NT2/D1 (cell line): ENCODE data around the gene ACKR2.

Source experiments
- DNase-seq: peaks from one replicate; pipeline ENCODE4 v3.0.0-alpha.2; 2011; ENCODE audit warnings: low read depth, low spot score
- H3K27me3 ChIP-seq: 2 replicates; pipeline ENCODE4 v1.6.0; 2011; ENCODE audit warnings: mild to moderate bottlenecking; ENCODE audit not compliant: insufficient read length, insufficient read depth
- H3K36me3 ChIP-seq: 2 replicates; pipeline ENCODE4 v1.6.1; 2011; ENCODE audit warnings: mild to moderate bottlenecking, low read length, mixed read lengths; ENCODE audit not compliant: insufficient read depth, insufficient read length
- H3K4me1 ChIP-seq: 2 replicates; pipeline ENCODE4 v1.5.1; 2011; ENCODE audit not compliant: insufficient read depth, insufficient read length
- H3K4me3 ChIP-seq: 2 replicates; pipeline ENCODE4 v1.5.1; 2011; ENCODE audit warnings: low read depth; ENCODE audit not compliant: insufficient read length
- H3K9ac ChIP-seq: 2 replicates; pipeline ENCODE4 v1.6.0; 2011; ENCODE audit warnings: low read depth; ENCODE audit not compliant: insufficient read length
- H3K9me3 ChIP-seq: 2 replicates; pipeline ENCODE4 v1.5.1; 2011; ENCODE audit warnings: mild to moderate bottlenecking, low read length; ENCODE audit not compliant: insufficient read depth
- SUZ12 ChIP-seq: IDR thresholded peaks from 2 replicates; pipeline ENCODE4 v1.6.1; 2011; ENCODE audit not compliant: insufficient read length, insufficient read depth; ENCODE audit errors: extremely low read depth
- YY1 ChIP-seq: IDR thresholded peaks from 2 replicates; pipeline ENCODE4 v1.6.1; 2011; ENCODE audit not compliant: insufficient read length, insufficient read depth
- ZNF274 ChIP-seq: IDR thresholded peaks from 2 replicates; pipeline ENCODE4 v1.6.1; 2011; ENCODE audit warnings: mild to moderate bottlenecking, low read depth, low read length

The ACKR2 gene

DNA sequence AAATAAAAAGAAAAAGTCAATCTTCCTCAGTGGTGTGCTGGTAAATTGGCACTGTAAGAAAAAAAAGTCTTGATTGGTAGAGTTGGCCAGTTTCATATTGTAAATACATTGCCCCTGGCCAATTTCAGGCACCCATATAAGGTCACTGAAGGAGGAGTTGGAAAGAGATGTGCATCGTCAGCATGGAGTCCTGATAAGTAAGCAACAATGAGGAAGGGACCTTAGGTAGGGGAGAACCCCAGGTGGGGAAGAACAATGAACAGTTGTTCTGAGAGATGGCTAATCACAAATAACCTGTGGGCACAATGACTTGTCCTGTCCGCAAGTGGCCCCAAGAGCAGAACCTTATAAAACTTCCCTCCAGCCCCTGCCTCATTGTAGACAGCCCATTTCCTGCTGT lies 75.1 kb downstream of the ACKR2 start:
- Histone ChIP-seq H3K9me3 (no peaks in the 10 kb centered on the region), H3K9ac (no peak overlapping the region), H3K4me3 (no peak overlapping the region), H3K4me1 (peaks cover 4% of the 10 kb centered on the region), H3K36me3 (no peaks in the 10 kb centered on the region), H3K27me3 (peaks cover 7% of the 10 kb centered on the region)
- TF ChIP-seq YY1, result no peak
- TF ChIP-seq SUZ12, result no peak
- no peak for TF ChIP-seq ZNF274
- no peak for DNase-seq

DNA sequence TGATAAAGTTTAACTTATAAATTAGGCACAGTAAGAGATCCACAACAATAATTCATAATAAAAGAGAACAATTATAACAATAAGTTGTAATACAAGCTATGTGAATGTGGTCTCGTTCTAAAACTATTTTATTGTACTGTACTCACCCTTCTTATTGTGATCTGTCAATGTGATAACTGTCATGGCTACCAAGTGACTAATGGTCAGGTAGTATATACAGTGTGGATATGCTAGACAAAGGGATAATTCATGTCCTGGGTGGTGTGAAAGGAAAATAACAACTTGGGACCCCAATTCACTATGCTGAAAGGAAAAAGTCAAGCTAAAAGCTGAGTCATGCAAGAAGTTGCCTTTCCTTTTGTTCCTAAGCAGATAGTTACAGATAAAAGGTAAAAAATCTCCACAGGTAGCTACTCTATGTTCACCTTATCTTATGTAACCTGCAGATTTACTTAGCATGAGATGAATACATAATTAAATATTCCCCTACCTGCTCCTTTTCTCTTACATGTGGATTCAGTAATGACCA lies 77.1 kb downstream of the ACKR2 start:
- Histone ChIP-seq H3K4me3 (no peak overlapping the region), H3K36me3 (no peaks in the 10 kb centered on the region), H3K4me1 (no peaks in the 10 kb centered on the region), H3K9ac (no peak overlapping the region), H3K9me3 (no peaks in the 10 kb centered on the region), H3K27me3 (peaks cover 3% of the 10 kb centered on the region)
- no peak for DNase-seq
- TF ChIP-seq SUZ12, result no peak
- TF ChIP-seq YY1, result no peak
- TF ChIP-seq ZNF274, result no peak

DNA sequence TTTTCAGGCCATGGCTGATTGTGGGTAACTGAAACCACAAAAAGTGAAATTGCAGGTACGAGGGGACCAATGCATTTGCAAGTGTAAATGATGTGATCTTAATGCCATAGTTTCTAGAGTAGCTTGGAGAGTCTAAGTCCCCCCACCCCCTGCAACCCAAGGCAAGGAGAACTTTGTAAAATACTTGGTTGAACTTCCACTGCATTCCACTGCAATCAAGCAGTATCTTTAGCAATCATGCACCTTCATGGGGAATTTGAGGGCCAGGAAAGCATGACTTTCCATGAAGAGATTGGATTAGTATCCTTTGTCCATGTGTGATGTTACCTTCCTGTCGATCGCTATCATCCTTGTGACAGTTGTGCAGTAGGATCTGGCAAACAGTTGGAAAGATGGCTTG lies 77.8 kb downstream of the ACKR2 start:
- H3K9me3 ChIP-seq, result no peaks in the 10 kb centered on the region
- TF ChIP-seq ZNF274 (no peak), SUZ12 (no peak), YY1 (no peak)
- no peak for DNase-seq
- peaks cover 3% of the 10 kb centered on the region for H3K27me3 ChIP-seq
- no peaks in the 10 kb centered on the region for H3K4me1 ChIP-seq
- no peak overlapping the region for H3K9ac ChIP-seq
- no peak overlapping the region for H3K4me3 ChIP-seq
- no peaks in the 10 kb centered on the region for H3K36me3 ChIP-seq

DNA sequence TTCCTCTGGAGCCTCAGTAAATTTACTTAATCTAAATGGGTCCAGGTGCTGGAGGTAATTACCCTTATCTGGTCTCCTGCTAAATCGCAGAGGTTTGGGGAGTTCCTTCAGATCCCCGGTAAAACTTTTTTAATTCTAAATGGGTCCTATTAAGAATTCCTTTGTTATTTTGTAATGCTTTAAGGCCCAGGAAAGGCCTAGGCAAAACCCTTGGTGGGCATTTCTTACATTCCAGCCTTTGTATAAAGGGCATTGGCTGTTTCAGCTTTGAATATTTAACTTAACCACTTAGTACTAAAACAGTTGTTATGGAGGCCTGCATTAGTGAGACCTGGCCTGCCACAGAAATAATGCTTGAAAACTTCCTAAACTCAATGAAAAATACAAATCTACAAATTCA lies 81.8 kb downstream of the ACKR2 start:
- TF ChIP-seq SUZ12 (no peak), YY1 (no peak), ZNF274 (no peak)

DNA sequence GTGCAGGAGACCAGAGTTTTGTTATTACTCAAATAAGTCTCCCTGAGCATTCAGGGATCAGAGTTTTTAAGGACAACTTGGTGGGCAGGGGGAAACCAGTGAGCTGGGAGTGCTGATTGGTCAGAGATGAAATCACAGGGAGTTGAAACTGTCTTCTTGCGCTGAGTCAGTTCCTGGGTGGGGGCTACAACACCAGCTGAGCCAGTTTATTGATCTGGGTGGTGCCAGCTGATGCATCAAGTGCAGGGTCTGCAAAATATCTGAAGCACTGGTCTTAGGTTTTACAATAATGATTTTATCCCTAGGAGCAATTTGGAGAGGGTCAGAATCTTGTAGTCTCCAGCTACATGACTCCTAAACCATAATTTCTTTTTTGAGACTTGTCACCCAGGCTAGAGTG lies 82.9 kb downstream of the ACKR2 start:
- Histone ChIP-seq H3K36me3 (no peaks in the 10 kb centered on the region), H3K4me1 (no peaks in the 10 kb centered on the region), H3K27me3 (no peaks in the 10 kb centered on the region), H3K9ac (no peak overlapping the region), H3K4me3 (no peak overlapping the region), H3K9me3 (no peaks in the 10 kb centered on the region)
- no peak for DNase-seq
- TF ChIP-seq SUZ12, result no peak

More for the DNA sequence above, 81.8 kb downstream of the ACKR2 start:
- H3K4me3 ChIP-seq, result no peak overlapping the region
- no peaks in the 10 kb centered on the region for H3K36me3 ChIP-seq
- H3K9me3 ChIP-seq, result no peaks in the 10 kb centered on the region
- H3K27me3 ChIP-seq, result no peaks in the 10 kb centered on the region
- DNase-seq, result peak; percentile 80
- H3K4me1 ChIP-seq, result no peaks in the 10 kb centered on the region
- H3K9ac ChIP-seq, result no peak overlapping the region

DNA sequence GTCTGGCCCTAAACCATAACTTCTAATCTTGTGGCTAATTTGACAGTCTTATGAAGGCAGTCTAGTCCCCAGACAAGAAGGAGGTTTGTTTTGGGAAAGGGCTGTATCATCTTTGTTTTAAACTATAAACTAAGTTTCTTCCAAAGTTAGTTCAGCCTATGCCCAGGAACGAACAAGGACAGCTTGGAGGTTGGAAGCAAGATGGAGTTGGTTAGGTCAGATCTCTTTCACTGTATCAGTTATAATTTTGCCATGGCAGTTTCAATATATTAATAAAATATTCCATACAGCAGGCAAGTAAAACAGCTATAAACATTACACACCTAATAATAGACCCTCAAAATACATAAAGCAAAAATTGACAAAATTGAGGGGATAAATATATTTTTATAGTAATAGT lies 83.6 kb downstream of the ACKR2 start:
- Histone ChIP-seq H3K9ac (no peak overlapping the region), H3K4me1 (no peaks in the 10 kb centered on the region), H3K27me3 (no peaks in the 10 kb centered on the region), H3K4me3 (no peak overlapping the region), H3K9me3 (0 out of 2 replicates have a peak, but pooled peaks cover under 1% of the 10 kb centered on the region), H3K36me3 (no peaks in the 10 kb centered on the region)
- TF ChIP-seq YY1 (no peak), SUZ12 (no peak), ZNF274 (no peak)
- DNase-seq, result no peak

DNA sequence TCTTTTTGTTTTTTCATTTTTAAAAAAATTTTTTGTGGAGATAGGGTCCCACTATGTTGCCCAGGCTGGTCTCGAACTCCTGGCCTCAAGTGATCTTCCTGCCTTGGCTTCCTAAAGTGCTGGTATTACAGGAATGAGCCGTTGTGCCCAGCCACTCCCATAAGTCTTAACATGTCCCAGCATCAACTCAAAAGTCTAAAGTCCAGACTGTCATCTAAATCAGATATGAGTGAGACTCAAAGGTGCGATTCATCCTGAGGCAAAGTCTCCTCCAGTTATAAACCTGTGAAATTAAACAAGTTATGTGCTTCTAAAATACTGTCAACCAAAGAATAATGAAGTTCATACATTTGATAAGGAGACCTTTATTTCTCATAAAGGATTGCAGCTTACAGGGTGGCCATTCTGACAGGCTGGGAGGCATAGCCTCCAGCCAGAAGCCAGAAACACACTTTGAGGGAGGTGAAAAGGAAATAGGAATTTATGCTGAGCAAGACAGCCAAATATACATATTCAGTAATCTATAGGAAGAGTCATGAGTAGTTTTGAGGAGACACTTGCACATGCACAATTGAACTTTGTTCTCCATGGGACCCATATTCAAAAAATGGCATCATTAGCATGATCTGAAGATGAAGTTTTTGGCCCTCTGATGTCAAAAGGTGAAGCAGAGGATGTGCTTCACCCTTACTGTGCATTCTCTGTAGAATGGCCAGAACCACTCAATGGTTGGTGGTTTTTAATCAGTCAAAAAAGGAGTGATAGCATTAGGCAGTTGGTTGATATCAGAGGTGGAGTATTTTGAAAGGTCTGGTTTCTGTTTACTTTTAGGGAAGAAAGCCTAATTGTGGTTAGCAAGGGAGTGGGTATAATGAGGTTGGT lies 85.7 kb downstream of the ACKR2 start:
- H3K4me3 ChIP-seq, result no peak overlapping the region

DNA sequence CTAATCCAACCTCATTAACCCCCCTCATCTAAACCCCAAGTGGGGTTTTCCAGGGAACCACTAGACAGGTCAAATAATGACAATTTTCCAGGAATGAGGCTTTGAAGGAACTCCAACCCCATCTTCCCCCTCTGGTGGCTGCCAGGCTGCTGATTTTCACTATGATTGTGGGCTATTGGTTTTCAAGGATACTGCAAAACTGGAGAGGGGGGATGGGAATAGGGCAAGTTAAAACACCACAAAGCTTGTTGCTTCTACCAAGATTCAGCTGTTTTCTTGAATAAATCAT lies 86.3 kb downstream of the ACKR2 start:
- peaks cover 3% of the 10 kb centered on the region; the same call in 1 of the 2 replicates for H3K9me3 ChIP-seq
- H3K9ac ChIP-seq, result no peak overlapping the region
- no peaks in the 10 kb centered on the region for H3K27me3 ChIP-seq
- TF ChIP-seq SUZ12 (no peak), ZNF274 (no peak), YY1 (no peak)
- H3K4me1 ChIP-seq, result no peaks in the 10 kb centered on the region
- H3K4me3 ChIP-seq, result no peak overlapping the region
- no peak for DNase-seq
- no peaks in the 10 kb centered on the region for H3K36me3 ChIP-seq

More for the DNA sequence above, 85.7 kb downstream of the ACKR2 start:
- Histone ChIP-seq H3K9me3 (peaks cover 3% of the 10 kb centered on the region; the same call in 1 of the 2 replicates), H3K9ac (no peak overlapping the region), H3K36me3 (no peaks in the 10 kb centered on the region), H3K27me3 (no peaks in the 10 kb centered on the region), H3K4me1 (no peaks in the 10 kb centered on the region)
- DNase-seq, result no peak
- TF ChIP-seq YY1, result no peak
